GM21723 (cell line): ENCODE results near the gene TNS3.
"Not testable (repeated sequence)": the region's sequence is repeated elsewhere in the genome, so short reads cannot be mapped to it uniquely, and the experiment has no call there.

Experiments used
- ATAC-seq: cut with Tn5 transposase; IDR thresholded peaks from one replicate; pipeline ENCODE4 v1.9.1; 2021; ENCODE audit warnings: mild to moderate bottlenecking, moderate library complexity; ENCODE audit not compliant: unreplicated experiment

The TNS3 gene

DNA sequence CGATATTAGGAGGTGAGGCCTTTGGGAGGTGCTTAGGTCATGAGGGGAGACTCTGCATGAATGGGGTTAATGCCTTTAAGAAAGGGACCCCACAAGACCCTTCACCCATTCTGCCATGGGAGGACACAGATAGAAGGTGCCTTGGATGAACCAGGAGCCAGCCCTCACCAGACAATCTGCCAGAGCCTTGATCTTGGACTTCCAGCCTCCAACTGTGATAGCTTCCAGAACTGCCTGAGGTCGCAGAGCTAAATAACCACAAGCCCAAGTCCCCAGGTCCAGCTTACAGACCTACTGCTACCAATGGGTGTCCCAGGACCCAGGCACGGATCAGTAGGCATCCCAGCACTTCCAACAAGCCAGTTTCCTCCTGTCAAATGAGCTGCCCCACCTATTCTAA is 37.5 kb downstream of the TNS3 start:
- no peak for ATAC-seq

DNA sequence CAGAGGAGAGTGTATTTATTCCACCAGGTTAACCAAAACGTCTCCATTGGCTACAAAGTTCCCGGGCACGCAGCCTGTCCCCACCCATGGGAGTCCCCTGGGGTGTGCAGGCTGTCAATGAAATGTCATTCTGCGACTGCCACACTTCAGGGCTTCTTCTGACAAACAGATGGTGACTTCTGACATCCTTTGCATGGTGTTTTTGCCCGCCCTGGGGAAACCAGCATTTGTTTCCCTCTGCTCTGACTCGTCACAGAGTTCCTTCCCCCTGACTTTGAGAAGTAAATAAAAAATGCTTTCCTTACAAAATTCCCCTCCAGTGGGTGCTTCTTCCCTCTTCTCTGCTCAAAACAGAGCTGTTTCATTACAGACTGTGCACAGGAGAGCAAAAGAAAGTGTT is 38.2 kb downstream of the TNS3 start:
- ATAC-seq = peak; percentile 54

DNA sequence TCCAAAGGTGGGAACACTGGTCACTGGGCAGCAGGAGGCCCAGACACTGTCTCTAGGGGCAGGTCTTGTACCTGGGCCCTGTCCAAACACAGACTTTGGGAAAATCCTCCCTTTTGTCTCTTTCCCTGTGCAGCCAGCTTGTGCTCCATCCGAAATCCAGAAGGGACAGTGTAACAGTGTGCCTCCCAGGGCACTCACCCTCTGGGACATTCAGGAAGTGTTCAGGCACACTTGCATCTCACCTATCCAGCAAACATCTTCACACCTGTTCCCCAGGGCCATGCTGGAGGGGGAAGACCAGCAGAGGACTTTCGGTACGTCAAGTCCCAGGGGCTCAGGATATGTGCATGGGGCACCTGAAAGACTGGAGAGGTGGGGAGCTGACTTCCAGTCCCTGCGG is 38.9 kb downstream of the TNS3 start:
- ATAC-seq = no peak

DNA sequence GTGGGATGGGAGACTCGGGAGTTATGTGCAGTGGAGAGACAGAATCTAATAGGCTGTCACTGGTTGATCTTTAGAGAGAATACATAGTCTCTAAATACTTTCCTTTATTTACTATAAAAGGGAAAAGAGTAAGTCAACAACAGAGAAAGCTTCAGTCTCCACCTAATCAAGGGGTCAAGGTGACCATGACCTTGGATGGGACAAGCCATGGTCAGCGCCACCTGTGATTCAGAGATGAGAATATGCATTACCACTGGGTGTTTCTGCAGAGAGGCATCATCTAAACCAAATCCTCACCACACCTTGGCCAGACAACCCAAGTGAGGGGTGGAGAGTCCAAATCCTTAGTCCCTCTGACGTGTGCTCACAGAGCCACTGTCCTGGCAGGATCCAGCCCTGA is 39.9 kb downstream of the TNS3 start:
- ATAC-seq = no peak

DNA sequence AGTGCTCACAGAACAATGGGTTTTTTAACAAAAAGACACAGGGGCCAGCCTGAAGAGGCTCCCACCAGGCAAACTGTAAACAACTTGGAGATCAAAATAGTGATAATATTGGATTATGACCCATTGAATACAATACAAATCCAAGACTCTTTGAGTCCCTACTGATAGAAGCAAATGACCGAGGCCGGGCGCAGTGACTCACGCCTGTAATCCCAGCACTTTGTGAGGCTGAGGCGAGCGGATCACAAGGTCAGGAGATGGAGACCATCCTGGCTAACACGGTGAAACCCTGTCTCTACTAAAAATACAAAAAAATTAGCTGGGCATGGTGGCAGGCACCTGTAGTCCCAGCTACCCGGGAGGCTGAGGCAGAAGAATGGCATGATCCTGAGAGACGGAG is 40.4 kb downstream of the TNS3 start:
- ATAC-seq = not testable (repeated sequence)

DNA sequence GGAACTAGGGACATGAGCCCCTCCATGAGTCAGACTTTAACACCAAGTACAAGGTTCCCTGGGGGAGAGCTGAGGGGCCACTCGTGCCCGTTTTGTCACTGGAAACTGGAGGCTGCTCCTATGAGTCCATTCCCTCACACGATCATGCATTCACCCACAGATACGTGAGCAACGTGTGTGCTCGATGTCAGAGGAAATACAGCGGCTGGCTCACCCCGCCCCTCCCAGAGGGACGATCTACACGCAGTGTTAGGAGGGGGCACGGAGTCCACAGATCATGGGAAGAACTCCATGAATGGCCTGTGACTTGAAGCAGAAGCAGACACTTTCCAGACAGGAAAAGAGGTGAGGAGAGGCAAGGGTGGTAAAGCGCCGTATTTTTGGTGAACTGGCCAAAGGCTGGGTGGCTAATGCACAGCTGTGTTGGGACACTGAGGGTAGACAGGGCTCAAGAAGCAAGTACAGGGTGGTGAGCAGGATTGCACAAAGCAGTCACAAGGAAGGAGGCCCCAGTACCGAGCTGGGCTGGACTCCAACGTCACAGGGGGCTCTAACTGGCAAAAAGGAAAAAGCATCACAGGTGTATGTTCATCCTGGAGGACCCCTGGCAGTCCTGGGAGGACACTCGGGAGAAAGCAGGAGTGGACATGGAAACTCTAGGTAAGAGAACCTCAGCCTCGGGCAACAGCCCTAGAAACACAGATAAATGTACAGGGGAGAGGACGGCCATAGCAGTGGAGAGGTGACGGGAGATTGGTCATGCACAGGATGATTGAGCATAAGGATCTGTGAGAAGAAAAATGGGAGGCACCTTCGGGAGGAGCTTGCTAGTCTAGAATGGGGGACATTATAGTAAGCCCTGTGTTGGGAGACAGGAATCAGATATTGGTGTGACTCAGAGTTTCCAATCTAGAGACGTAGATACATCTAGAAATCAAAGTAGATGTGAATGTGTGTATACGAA is 41.2 kb downstream of the TNS3 start:
- ATAC-seq = no peak

DNA sequence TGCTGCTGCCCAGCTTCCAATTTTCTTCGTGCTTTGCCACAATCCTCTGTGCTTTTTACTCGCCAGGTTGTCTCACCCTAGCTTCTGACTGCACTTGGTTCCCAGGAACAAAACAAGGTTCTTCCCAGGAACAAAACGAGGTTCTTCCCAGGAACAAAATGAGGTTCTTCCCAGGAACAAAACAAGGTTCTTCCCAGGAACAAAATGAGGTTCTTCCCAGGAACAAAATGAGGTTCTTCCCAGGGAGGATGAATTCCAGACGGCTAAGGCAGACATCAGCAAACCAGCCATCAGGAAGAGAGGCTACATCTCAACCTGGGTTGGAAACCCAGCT is 41.9 kb downstream of the TNS3 start:
- ATAC-seq = no peak

DNA sequence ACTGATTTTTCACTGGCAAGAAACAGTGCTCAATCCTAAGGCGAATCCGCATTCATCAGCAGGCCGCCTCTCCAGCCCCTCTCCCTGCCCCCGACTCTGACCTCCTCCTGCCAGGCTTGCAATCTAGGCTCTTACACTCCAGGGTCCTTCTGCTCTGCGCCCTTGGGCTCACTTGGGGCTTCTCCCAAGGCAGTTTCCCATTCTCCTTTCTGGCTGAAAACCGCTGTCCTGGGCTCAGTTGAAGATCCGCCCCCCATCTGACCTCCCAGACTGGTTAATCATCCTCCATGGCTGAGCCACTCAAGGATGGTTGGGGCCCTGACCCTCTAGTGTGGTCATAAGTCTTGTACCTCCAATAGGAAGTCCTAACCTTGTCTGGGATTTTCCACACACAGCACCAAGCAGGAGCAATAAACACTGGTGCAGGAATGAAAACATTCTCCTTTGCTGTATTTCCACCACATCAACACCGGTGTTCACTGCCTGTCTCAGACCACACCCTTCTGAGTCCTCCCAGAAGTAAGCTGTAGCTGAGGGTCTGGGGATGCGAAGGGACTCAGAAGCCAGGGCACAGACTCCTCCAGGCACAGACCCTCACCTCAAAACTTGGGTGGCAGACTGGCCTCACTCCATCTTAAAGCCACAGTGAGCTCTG is 42.4 kb downstream of the TNS3 start:
- no peak for ATAC-seq

DNA sequence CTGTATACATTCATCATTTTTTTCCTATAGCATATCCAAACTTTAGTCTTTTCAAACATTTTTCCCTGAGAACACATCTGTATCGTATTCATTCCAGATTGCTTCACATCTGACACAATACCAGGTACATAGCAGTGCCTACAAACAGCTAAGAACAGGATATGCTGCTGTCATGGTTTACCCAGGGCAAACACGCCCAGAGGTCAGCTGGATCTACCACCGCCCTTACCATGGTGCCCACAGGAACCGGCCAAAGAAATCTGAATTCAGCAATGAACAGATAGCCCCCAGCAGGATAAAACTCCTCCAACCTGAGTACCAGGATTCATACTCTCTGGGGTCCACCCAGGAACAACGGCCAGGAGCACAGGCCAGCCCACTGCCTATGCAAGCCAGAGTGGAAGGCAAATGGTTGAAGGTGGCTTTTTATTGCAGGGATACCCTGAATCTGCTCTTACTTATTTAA is 43.0 kb downstream of the TNS3 start:
- ATAC-seq = no peak

DNA sequence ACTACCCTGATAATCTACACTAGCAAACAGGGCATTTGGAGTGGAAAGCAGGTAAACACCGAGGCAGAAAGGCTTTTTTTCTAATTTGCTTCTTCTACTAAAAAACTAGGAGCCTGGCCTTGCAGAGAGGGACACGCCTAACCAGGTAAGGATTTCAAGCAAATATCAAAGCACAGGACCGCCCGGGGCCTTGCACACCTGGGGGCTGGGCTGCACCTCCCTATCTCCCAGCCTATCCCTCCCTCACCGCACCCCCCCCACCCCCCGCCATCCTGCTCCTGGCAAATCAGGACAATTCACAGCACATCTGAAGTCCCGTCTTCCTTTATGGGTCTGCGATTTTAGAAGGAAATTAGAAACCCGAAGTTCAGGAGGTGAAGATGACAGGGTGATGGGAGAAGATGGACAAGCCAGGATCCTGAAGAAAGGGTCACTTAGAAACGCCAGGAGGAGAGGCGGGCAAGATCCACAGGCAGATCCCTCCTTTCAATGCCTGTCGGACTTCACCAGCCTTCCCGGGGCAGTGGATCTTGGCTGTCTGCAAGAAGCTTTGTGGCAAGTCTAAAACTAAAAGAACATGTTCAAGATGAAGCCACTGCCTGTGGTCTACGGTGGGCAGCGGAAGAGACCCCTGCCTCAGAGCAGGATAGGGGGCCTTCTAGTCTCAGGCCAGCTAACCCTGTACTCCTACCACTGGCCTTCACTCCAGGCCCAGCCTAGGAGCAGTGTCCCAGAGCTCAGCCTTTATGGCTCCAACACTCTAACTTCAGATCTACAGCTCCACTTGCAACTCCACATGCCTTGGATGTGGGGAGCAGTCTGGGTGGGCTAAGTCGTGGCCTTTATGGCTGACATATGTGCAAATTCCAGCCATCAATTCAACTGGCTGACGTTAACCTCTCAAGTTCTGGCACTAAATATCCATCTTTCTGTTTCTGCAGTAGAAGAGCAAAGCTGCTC is 43.9 kb downstream of the TNS3 start:
- no peak for ATAC-seq

DNA sequence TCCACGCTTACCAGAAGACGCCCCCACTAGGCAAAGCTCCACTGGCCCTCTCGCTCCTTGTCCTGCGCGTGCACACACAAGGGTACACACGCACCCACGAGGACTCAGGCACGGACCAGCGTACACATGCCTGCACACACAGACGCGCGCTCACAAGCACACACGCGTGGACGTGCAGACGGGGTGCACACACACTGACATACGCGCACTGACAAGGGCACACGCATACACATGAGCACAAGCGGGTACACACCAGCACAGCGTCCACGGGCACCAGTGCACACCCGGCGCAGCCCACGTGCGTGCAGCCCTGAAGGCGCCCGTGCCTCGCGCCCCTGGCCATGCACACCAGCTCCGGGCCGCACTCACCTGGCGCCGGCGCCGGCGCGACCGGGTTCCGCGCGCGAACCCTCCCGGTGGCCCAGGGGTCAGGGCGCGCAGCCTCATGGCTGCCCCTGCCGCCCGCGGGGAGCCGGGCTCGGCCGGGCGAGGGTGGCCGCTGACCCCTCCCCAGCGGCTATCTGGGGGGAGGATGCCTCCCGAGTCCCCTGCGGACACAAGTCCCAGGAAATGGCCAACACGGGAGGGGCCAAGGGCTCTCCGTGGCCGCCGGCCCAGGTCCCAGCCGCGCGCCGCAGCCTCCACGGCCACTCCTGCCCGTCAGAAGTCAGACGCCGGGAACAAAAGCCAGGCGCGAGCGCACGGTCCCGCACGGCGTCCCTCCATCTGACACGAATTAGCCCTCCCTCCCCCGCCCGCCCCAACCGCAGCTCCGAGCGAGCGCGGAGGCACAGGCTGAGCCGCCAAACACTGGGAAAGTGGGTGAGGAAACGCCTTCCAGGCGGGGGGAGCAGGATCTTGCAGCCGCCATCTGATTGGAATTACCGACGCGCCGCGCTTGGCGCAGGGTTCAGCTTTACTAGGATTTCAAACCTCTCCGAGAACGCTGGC is 45.0 kb downstream of the TNS3 start:
- no peak for ATAC-seq

DNA sequence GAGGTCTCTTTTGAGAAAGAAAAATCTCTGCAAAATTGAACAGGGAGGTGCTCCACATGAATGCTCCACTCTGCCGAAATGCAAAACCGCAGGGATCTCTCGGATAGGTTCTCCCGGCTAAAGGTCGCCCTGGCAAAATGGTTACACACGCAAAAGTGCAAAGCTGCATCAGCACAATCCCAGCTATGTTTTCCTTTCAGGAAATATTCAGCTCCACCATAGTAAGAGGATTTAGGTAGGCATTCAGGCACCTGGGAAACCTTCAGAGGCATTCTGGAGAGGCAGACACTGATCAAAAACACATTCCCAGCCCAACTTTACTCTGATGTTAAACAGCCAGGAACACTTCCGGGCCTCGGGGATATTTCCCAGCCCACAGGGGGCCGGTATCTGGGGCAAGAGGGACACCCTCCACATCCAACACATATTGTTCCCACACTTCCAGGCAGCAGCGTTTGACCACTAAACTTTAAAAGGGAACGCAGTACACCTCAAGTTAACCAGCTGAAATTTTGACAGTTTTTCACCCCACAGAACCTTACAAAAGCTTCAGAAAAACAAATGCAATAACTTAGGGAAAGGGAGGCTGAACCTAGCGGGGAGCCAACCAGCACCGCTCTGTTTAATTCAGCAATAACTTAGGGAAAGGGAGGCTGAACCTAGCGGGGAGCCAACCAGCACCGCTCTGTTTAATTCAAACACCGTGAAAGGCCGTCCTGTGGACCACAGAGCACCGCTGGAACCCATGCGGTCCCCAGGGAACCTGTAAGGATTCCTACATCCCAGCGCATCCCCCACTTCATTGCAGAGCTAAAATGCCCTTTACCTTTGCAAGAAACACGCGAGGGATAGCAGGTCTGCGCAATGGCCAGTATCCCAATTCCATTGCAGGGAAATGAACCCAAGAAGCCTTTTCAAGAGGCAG is 45.9 kb downstream of the TNS3 start:
- ATAC-seq = no peak

DNA sequence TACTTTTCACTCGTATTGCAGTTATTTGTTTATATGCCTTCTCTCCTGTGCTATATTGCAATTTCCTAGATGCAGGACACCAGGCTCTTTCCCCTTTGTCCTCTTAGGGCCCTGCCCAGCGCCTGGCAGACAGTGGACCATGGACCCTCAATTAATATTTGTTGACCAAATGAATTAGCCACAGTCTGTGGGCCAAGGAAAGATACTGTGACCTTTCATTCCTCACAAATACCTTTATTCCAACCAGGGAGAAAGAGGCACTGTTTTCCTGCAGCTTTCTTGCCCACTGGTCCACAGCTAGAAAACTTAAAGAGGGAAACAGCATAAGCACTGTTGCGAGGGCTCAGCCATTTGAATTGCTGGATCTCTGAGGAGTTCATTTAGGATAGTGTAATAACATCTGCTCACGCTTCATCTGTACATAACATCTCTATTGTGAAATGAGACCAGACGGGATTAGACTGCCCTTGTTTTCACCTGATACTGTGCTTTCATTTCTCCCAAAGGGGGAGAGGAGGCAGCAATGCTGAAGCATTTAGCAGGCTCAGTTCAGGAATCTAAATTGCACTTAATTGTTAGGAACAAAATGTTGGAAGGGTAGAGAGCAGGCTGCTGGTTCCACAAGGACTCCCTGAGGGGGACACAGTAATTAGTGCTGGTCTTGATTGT is 46.7 kb downstream of the TNS3 start:
- ATAC-seq = no peak

DNA sequence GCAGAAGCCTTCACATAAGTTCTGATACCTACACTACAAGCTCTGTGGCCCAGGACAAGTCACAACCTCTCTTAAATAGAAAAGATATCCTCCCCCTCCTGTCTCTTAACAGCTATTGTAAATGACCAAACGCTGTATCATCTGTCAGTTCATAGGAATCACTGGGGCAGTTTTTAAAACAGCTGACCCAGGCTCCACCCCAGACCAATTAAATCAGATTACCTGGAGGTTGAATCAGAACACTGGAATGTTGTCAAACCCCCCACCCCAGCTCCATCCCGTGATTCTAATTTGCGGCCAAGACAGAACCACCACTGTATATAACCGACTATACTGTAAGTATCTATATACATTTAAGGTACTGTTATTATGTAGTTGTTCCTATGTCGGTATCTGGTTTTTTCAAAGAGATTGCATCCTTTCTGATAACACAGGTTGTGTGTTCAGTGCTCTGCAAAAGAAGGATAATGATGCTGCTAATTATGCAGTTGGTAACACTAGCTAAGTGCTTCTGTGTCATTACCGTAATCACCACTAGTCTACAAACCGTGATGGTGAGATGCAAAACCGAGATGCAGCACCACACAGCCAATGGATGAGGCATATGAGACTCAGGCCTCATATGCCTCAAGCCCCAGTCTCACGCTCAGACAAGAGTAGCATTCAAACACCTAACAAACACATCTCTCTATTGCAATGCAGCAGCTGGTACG is 47.4 kb downstream of the TNS3 start:
- no peak for ATAC-seq

DNA sequence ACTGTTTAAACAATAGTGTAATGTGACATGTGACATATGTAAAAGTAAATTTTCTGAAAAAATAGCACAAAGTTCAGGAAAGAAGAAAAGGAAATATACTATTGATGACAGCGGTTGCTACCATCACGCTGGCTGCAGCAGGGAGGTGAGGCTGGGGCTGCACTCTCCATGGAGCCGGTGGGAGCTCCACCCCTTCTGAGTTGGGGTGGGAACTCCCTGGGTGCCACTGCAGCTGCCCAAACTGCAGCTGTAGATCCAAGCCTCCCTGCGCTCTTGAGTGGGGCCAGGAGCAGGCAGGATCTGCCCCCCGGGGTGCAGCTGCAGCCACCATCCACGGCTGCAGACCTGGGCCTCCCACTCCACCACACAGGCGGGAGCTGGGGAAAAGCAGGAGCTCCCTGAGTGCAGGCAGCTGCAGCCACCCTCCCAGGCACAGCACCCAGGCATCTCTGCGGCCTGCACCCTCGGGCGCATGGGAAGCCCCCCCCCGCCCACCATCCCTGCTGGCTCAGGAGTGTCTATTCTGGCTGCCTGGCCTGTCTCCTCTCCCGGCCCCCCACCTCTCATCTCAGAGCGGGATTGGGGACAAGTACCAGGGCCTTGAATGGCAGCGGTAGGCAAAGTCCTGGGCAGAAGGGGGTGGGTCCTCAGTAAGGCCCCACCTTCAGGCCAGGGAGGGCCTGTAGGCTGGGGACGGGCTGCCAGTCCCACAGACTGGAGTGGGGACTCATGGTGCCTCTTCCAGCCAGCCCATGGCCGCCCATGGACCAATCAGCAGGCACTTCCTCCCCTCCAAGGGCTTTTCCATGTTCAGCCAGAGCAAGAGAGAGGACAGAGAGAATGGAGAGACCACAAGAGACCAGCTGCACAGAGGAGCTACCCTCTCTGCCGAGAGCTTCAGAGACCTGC is 50.1 kb downstream of the TNS3 start:
- no peak for ATAC-seq

DNA sequence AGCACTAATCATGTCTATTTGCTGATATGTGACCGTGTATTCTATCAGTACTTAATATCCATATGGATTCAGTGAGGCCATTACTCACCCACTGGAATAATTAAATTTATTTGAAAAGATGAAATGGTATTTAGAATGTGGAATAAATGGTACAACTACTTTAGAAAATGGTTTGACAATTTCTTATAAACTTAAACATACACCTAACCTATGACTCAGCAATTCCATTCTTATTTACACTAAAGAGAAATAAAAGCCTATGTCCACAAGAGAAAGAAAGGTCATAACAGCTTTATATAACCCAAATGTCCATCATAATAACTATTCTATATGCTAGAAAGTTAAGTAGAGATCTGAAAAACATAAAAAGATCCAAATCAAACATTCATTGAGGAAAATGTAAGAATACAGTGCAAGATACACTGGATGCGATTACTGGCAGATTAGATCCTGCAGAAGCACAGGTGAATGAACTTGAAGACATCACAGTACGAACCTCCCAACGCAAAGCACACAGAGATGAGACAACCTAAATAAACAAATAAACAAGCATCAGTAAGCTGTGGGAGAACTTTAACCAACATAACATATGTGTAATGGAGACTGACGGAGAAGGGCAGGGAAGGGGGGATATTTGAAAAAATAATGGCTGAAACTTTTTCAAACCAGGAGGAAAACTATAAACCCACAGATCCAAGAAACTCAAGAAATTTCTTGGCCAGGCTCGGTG is 51.9 kb downstream of the TNS3 start:
- no peak for ATAC-seq
